ENCODE data around the gene BCAN.

DNA sequence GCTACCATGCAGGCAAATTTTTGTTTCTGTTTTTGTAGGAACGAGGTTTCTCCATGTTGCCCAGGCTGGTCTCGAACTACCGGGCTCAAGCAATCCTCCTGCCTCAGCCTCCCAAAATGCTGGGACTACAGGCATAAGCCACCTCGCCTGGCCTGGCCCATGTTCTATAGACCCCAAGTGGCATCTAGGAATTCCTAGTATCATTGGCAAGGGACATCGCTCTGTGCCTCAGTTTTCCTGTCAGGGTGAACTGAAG lies 20.8 kb downstream of the BCAN start:
- TF ChIP-seq BCL11A (IDR thresholded peaks at IDR 0.05; ENCODE audit: low read depth in 2 of 2, low read length in 2 of 2), result no peak
- TF ChIP-seq HDAC6 (IDR thresholded peaks at IDR 0.05; ENCODE audit: low read depth, low read length), result no peak
- TF ChIP-seq FOSL1 (IDR thresholded peaks at IDR 0.05; ENCODE audit: insufficient read depth, low read depth, low read length), result no peak
- TF ChIP-seq, protein P1, sequence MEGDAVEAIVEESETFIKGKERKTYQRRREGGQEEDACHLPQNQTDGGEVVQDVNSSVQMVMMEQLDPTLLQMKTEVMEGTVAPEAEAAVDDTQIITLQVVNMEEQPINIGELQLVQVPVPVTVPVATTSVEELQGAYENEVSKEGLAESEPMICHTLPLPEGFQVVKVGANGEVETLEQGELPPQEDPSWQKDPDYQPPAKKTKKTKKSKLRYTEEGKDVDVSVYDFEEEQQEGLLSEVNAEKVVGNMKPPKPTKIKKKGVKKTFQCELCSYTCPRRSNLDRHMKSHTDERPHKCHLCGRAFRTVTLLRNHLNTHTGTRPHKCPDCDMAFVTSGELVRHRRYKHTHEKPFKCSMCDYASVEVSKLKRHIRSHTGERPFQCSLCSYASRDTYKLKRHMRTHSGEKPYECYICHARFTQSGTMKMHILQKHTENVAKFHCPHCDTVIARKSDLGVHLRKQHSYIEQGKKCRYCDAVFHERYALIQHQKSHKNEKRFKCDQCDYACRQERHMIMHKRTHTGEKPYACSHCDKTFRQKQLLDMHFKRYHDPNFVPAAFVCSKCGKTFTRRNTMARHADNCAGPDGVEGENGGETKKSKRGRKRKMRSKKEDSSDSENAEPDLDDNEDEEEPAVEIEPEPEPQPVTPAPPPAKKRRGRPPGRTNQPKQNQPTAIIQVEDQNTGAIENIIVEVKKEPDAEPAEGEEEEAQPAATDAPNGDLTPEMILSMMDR (IDR thresholded peaks at IDR 0.05; ENCODE audit: control extremely low read depth in 1 of 3, insufficient read depth in 1 of 3, low read depth in 1 of 3, low read length in 3 of 3), result no peak
- TF ChIP-seq POLR2A (IDR thresholded peaks at IDR 0.05; ENCODE audit: control extremely low read depth in 1 of 2, low read depth in 2 of 2, low read length in 2 of 2), result no peak
- TF ChIP-seq, protein P2, sequence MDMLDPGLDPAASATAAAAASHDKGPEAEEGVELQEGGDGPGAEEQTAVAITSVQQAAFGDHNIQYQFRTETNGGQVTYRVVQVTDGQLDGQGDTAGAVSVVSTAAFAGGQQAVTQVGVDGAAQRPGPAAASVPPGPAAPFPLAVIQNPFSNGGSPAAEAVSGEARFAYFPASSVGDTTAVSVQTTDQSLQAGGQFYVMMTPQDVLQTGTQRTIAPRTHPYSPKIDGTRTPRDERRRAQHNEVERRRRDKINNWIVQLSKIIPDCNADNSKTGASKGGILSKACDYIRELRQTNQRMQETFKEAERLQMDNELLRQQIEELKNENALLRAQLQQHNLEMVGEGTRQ (IDR thresholded peaks at IDR 0.05; ENCODE audit: low read length), result no peak
- TF ChIP-seq GABPA (IDR thresholded peaks at IDR 0.05; ENCODE audit: borderline replicate concordance, insufficient read depth, low read length), result no peak
- no peak for TF ChIP-seq EP300 (IDR thresholded peaks at IDR 0.05; ENCODE audit: borderline replicate concordance in 1 of 2, low read depth in 2 of 2, low read length in 2 of 2)
- TF ChIP-seq ZNF274 (IDR thresholded peaks at IDR 0.05; ENCODE audit: borderline replicate concordance, extremely low read depth, low read length), result no peak
- TF ChIP-seq POLR2AphosphoS5 (IDR thresholded peaks at IDR 0.05; ENCODE audit: low read depth, low read length), result no peak
- no peak for TF ChIP-seq EZH2 (IDR thresholded peaks at IDR 0.05; ENCODE audit: low read depth, low read length, severe bottlenecking)
- TF ChIP-seq KDM1A (IDR thresholded peaks at IDR 0.05; ENCODE audit: borderline replicate concordance, low read length), result no peak
- no peak for TF ChIP-seq TAF1 (IDR thresholded peaks at IDR 0.05; ENCODE audit: low read depth, low read length)
- TF ChIP-seq RXRA (IDR thresholded peaks at IDR 0.05; ENCODE audit: insufficient read depth, low read depth, low read length), result no peak

Data from H1 (cell line).